NCI-H2107 treated with DMSO at 0.1 percent for 48 hours (cell line): ENCODE measurements around the gene SEMA4A.
"Not testable (repeated sequence)": the region's sequence is repeated elsewhere in the genome, so short reads cannot be mapped to it uniquely, and the experiment has no call there.

Experiments used
- DNase-seq: peaks from one replicate; lab custom pipeline; 2025; ENCODE audit not compliant: unreplicated experiment; lab: John Stamatoyannopoulos, UW

The SEMA4A gene

GRCh38 chr1:156118177-156118868 lies 35.1 kb upstream of the SEMA4A start:
- no peak for DNase-seq

- no peak for DNase-seq
These were observed 33.7 kb upstream of the SEMA4A start for GRCh38 chr1:156119503-156120209.

- no peak for DNase-seq
These were observed 33.1 kb upstream of the SEMA4A start for GRCh38 chr1:156120318-156120717.

- DNase-seq, result not testable (repeated sequence)
These were observed 32.4 kb upstream of the SEMA4A start for GRCh38 chr1:156121005-156121404.

- no peak for DNase-seq
These were observed 31.9 kb upstream of the SEMA4A start for GRCh38 chr1:156121457-156121856.

- no peak for DNase-seq
These were observed 31.3 kb upstream of the SEMA4A start for GRCh38 chr1:156122086-156122485.

- no peak for DNase-seq
These were observed 30.6 kb upstream of the SEMA4A start for GRCh38 chr1:156122519-156123355.

- DNase-seq, result peak; percentile 97
These were observed 29.8 kb upstream of the SEMA4A start for GRCh38 chr1:156123356-156124196.

GRCh38 chr1:156124557-156125483 lies 28.6 kb upstream of the SEMA4A start:
- DNase-seq, result peak; percentile 27

- DNase-seq, result not testable (repeated sequence)
These were observed 27.8 kb upstream of the SEMA4A start for GRCh38 chr1:156125544-156125943.

GRCh38 chr1:156126043-156126629 lies 27.2 kb upstream of the SEMA4A start:
- DNase-seq, result no peak

GRCh38 chr1:156126630-156127534 lies 26.5 kb upstream of the SEMA4A start:
- no peak for DNase-seq

- DNase-seq, result no peak
These were observed 25.1 kb upstream of the SEMA4A start for GRCh38 chr1:156128308-156128653.

- no peak for DNase-seq
These were observed 24.5 kb upstream of the SEMA4A start for GRCh38 chr1:156128654-156129597.

- peak; percentile 69 for DNase-seq
These were observed 23.5 kb upstream of the SEMA4A start for GRCh38 chr1:156129687-156130577.

GRCh38 chr1:156130578-156130942 lies 22.8 kb upstream of the SEMA4A start:
- no peak for DNase-seq
